Right forelimb (tissue), 1 donor: Measurements from ENCODE around the gene SIAH2.

Experiments used
- DNase-seq: peaks from one replicate; pipeline ENCODE4 v3.0.0-alpha.2; 2018

Gene SIAH2

GRCh38 chr3:150747886-150748683 is 14.9 kb downstream of the SIAH2 start:
- no peak for DNase-seq

- no peak for DNase-seq
Measured at GRCh38 chr3:150746791-150747590, 16.0 kb downstream of the SIAH2 start.

- no peak for DNase-seq
Measured at GRCh38 chr3:150745832-150746231, 17.1 kb downstream of the SIAH2 start.

GRCh38 chr3:150744919-150745211 is 18.1 kb downstream of the SIAH2 start:
- no peak for DNase-seq

- DNase-seq, result no peak
Measured at GRCh38 chr3:150744041-150744918, 18.7 kb downstream of the SIAH2 start.

- DNase-seq, result no peak
Measured at GRCh38 chr3:150743508-150743907, 19.5 kb downstream of the SIAH2 start.

- no peak for DNase-seq
Measured at GRCh38 chr3:150742679-150743078, 20.3 kb downstream of the SIAH2 start.

GRCh38 chr3:150742141-150742523 is 20.8 kb downstream of the SIAH2 start:
- no peak for DNase-seq

GRCh38 chr3:150741497-150742140 is 21.4 kb downstream of the SIAH2 start:
- no peak for DNase-seq

- DNase-seq, result no peak
Measured at GRCh38 chr3:150740733-150741496, 22.1 kb downstream of the SIAH2 start.

- DNase-seq, result no peak
Measured at GRCh38 chr3:150739877-150740645, 22.9 kb downstream of the SIAH2 start.

GRCh38 chr3:150739200-150739863 is 23.6 kb downstream of the SIAH2 start:
- DNase-seq, result no peak

GRCh38 chr3:150738688-150739087 is 24.3 kb downstream of the SIAH2 start:
- no peak for DNase-seq

GRCh38 chr3:150737874-150738679 is 24.9 kb downstream of the SIAH2 start:
- no peak for DNase-seq

GRCh38 chr3:150736903-150737832 is 25.8 kb downstream of the SIAH2 start:
- DNase-seq, result no peak

- DNase-seq, result no peak
Measured at GRCh38 chr3:150736316-150736719, 26.7 kb downstream of the SIAH2 start.

GRCh38 chr3:150734795-150735119 is 28.2 kb downstream of the SIAH2 start:
- DNase-seq, result no peak

GRCh38 chr3:150733936-150734794 is 28.8 kb downstream of the SIAH2 start:
- no peak for DNase-seq
